Stimulated activated naive CD8-positive, alpha-beta T cell treated with anti-CD3 and anti-CD28 coated beads, Interleukin-15, amount 100 ng/mL, for 72 hours (primary cell): ENCODE measurements around the gene AK1.
A peak's percentile ranks its signal among the peaks of the same experiment; 100 is the strongest.
"Not testable (repeated sequence)": the region's sequence is repeated elsewhere in the genome, so short reads cannot be mapped to it uniquely, and the experiment has no call there.

Source experiments
- ATAC-seq: fragments of 150-1000 bp; cut with Tn5 transposase; 2 replicates; pipeline ENCODE4 v1.10.0; 2021; ENCODE audit warnings: mild to moderate bottlenecking, moderate library complexity
- DNase-seq, 2 donors: peaks; one replicate each; pipeline ENCODE4 v3.0.0; 2021 to 2022
- H3K27ac Mint-ChIP-seq, 2 donors: one replicate each; pipeline ENCODE4 v1.8.0; 2022; ENCODE audit warnings: mild to moderate bottlenecking in 2 of 2, mixed read lengths in 2 of 2, moderate library complexity in 2 of 2
- H3K27me3 Mint-ChIP-seq: one replicate; pipeline ENCODE4 v1.8.0; 2022; ENCODE audit warnings: mixed read lengths
- H3K4me1 Mint-ChIP-seq: one replicate; pipeline ENCODE4 v1.8.0; 2022; ENCODE audit warnings: mild to moderate bottlenecking, mixed read lengths
- H3K4me3 Mint-ChIP-seq, 2 donors: one replicate each; pipeline ENCODE4 v1.8.0; 2022; ENCODE audit warnings: mild to moderate bottlenecking in 2 of 2, mixed read lengths in 2 of 2, moderate library complexity in 1 of 2
- H3K9me3 Mint-ChIP-seq, 2 donors: one replicate each; pipeline ENCODE4 v1.8.0; 2022; ENCODE audit warnings: mixed read lengths in 2 of 2

Gene AK1

DNA sequence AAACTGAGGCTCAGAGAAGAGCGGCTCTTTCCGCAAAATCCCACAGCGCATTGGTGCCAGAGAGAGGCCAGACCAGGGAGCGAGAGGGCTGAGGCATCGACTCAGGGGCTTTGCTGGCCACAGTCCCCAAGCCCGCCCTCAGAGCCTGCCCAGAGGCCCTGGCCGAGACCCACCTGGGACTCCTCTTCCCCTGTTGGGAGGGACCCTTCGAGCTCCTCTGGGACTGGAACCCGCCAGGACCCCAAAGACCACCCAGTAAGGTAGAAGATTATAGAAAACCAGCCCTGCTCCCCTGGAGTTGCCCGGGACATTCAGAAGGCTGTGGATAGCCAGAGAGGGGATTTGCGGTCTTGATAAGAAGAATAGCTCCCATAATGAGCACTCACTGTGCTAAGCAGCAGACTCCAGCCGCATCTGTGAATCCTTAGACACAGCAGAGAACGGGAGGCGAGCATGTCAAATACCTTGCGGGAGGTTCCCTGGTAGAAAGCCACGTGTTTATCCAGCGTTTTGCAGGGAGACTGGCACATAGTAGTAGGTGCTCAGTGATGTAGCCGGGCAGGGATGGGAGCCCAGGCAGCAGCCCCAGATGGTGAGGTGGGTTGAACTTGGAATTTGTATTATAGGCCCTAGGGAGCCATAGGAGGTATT lies 651 bp upstream of the AK1 start:
- H3K9me3 Mint-ChIP-seq, result no peaks in the 10 kb centered on the region
- peak overlapping the region in 1 of 2 donors; percentile 29 for H3K27ac Mint-ChIP-seq
- H3K4me1 Mint-ChIP-seq, result peaks cover 29% of the 10 kb centered on the region
- H3K27me3 Mint-ChIP-seq, result peaks cover 19% of the 10 kb centered on the region
- ATAC-seq (no peak), DNase-seq (no peak)
- H3K4me3 Mint-ChIP-seq, result peak overlapping the region; percentile 49 to 65

DNA sequence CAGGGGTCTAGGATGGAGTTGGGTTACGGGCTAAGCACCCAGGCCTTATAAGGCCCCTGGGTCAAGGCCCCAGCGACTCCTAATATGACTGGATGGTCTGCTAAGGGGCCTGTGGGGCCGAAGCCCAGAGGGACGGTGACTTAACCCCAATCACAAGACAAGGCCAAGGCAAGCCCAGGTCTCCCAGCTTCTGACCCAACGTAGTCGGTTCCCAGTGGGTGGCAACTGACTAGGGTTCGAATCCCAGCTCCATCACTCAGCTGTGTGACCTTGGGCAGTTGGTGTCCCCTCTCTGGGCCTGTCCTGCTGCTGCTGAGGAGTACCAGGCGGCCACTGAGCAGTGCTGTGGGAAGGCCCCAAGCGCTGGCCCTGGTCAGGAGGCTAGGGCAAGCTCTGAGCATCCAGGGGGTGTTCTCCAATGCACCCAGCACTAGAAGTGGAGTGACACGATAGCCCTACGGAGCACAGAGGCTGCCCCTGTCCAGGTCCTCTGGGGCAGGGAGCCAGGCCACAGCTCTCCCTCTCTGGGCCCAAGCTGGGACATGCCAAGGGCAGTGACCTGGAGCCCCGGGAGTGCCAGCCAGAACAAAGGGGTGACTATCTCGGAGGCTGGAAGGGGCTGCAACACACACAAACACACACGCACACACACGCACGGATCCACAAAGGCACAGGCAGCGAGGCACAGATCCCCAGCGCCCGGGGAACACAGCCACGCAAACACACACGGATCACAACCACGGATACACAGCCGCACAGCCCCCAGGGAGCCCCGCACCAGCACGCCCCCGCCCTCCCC lies 512 bp downstream of the AK1 start:
- H3K9me3 Mint-ChIP-seq, result no peaks in the 10 kb centered on the region
- no peak for ATAC-seq
- peaks cover 19% of the 10 kb centered on the region for H3K27me3 Mint-ChIP-seq
- no peak for DNase-seq
- H3K4me1 Mint-ChIP-seq, result peaks cover 18% of the 10 kb centered on the region
- H3K27ac Mint-ChIP-seq, result peak overlapping the region in 1 of 2 donors; percentile 42
- H3K4me3 Mint-ChIP-seq, result peak overlapping the region; percentile 22 to 61

DNA sequence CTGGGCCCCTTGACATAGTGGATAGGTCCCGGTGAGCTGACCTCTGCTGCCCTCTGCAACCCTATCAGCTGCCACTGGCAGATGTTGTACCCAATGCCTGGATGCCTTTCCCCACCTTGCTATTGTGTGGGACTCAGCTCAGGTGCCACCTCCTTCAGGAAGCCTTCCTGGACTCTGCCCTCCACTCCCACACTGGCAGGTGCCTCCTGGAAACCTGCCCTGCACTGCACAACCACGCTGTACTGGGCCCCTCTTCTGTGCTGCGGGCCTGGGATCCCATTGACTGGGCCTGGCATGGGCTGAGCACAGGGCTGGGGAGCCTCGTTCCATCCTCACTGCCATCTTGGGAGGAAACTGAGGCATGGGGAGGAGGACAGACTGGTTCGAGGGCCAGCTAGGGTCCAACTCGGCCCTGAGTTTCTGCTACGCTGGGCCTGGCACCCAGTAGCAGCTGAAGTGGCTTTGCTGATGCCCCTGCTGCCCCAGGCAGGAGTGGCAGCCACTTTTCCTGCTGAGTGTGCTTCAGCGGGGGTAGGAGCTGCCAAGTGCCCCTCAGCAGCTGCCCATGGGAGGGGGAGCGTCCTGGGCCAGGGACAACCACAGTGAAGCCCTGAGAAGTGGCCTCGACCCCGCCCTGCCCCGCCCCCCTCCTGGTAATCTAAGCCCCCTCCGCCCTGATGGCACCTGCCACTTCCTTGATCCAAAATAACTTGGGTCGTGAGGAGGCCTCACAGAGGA lies 1.3 kb downstream of the AK1 start:
- ATAC-seq (peak; percentile 16), DNase-seq (no peak)
- peaks cover 18% of the 10 kb centered on the region for H3K4me1 Mint-ChIP-seq
- H3K27me3 Mint-ChIP-seq, result peaks cover 19% of the 10 kb centered on the region
- H3K27ac Mint-ChIP-seq, result no peak overlapping the region
- H3K4me3 Mint-ChIP-seq, result no peak overlapping the region
- no peaks in the 10 kb centered on the region for H3K9me3 Mint-ChIP-seq

DNA sequence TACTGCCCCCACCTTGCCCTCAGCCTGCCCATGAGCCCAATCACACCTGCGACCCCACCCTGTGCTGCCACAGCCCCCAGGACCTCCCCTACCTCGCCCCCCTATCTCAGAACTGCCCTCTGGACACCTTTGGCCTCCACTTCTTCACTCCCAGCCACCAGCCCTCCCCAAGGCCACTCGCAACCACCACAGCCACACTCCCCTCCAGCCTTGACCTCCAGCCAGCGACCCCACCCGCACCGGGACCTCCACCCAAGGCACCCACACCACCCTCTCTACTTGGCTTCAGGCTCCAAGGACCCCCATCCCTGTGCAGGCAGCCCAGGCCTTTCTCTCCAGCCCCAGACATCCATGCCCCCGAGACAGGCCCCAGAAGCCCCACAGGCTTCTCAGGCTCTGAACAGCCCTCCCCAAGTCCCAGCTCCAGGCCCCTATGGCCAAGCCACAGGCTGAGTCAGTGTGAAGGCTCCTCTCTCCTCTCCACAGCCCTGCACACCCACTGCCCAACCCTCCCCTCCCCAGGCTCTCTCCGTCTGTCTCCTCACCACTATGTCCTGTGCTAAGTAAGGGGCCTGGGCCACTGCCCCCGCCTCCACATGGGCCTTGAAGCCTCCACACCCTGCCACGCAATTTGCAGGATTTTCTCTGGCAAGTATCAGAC lies 2.0 kb downstream of the AK1 start:
- H3K27me3 Mint-ChIP-seq, result peaks cover 19% of the 10 kb centered on the region

DNA sequence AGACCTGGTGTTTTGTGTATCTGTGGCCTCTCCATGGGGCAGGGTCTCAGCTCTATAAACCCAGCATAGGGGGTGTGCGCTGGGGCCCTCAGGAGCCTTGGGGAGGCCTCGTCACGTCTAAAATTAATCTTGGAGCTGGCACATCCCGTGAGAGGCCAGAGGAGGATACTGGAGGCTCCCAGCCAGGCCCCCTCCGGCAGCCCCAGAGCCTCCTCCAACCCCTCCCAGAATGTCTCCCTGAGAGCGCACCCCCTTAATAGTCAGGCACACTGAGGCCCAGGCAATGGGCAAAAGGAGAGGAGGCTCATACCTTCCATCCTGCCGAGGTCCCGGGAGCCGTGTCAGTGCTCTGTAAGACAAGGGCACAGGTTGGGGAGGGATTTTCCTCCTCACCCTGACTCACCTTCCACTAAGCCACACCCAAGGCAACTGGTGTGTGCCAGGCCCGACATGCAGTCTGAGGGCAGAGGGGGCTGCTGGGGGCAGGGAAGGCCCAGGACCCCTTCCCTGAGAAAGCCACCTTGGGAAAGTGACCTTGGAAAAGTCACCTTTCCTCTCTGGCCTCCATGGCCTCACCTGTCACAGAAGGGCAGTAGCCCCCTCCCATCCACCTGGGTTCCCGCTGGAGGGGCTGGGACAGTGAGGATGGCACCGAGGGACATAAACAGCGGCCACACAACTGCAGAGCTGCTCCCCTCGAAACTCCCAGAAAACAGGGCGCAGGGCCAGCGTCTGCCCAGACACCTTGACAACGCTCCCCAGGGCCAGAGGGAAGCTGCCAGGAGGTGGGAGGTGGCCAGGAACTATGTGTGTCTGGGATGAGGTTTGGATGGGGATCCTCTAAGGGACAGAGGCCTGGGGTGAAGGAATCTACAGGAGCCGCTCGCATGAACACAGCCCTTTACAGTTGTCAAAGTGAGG lies 2.9 kb downstream of the AK1 start:
- DNase-seq, result no peak
- Mint-ChIP-seq H3K27me3 (peaks cover 19% of the 10 kb centered on the region), H3K4me1 (peaks cover 18% of the 10 kb centered on the region), H3K4me3 (no peak overlapping the region), H3K9me3 (no peaks in the 10 kb centered on the region), H3K27ac (peak overlapping the region in 1 of 2 donors; percentile 54)
- no peak for ATAC-seq

More for the DNA sequence above, 2.0 kb downstream of the AK1 start:
- H3K9me3 Mint-ChIP-seq, result no peaks in the 10 kb centered on the region
- no peak for DNase-seq
- peak; percentile 17 for ATAC-seq
- H3K27ac Mint-ChIP-seq, result no peak overlapping the region
- H3K4me1 Mint-ChIP-seq, result peaks cover 18% of the 10 kb centered on the region
- no peak overlapping the region for H3K4me3 Mint-ChIP-seq

DNA sequence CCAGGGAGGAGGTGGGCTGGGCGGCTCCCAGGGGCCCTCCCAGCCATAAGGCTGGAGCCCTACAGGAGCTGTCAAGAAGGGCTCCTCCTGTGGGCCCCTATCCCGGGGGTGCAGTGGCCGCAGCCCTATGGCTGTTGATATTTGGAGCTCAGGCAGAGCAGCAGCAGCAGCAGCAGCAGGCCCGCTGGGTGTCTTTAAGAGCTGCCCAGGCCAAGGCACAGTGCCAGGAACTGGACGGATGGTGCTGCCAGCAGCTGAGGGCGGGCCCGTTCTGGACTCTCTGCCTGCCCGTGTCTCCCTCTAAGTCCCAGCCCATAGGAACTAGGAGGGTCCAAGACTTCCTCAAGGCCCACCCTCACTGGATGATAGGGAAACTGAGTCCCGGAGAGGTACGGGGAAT lies 3.6 kb downstream of the AK1 start:
- Mint-ChIP-seq H3K4me1 (peaks cover 18% of the 10 kb centered on the region), H3K27me3 (peaks cover 19% of the 10 kb centered on the region), H3K9me3 (no peaks in the 10 kb centered on the region), H3K27ac (peak overlapping the region in 1 of 2 donors; percentile 54), H3K4me3 (no peak overlapping the region)
- DNase-seq (no peak), ATAC-seq (no peak)

DNA sequence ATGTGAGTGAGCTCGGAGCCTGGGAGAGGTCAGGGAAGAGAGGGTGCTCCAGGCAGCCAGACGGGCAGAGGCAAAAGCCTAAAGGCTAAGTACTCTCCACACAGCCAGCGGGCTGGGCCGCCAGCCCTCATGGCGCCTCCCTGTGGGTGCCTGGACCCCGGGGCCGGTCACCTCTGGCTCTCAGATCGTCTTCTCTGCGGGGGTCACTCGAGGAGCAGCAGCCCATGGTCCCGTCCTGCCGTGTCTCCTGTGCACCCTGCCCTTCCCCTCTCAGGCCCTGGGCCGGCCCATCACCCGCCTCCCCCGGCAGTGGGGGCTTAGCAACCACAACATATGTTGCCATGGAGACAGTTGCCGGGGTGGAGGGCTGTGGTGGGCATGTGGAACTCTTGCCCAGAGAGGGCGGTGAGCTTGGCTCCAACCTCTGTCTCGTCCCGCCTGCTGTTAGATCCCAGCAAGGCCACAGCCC lies 4.2 kb downstream of the AK1 start:
- Mint-ChIP-seq H3K27me3 (peaks cover 16% of the 10 kb centered on the region), H3K4me1 (peaks cover 13% of the 10 kb centered on the region), H3K4me3 (no peak overlapping the region), H3K9me3 (no peaks in the 10 kb centered on the region), H3K27ac (peak overlapping the region in 1 of 2 donors; percentile 75)
- DNase-seq (no peak), ATAC-seq (no peak)

DNA sequence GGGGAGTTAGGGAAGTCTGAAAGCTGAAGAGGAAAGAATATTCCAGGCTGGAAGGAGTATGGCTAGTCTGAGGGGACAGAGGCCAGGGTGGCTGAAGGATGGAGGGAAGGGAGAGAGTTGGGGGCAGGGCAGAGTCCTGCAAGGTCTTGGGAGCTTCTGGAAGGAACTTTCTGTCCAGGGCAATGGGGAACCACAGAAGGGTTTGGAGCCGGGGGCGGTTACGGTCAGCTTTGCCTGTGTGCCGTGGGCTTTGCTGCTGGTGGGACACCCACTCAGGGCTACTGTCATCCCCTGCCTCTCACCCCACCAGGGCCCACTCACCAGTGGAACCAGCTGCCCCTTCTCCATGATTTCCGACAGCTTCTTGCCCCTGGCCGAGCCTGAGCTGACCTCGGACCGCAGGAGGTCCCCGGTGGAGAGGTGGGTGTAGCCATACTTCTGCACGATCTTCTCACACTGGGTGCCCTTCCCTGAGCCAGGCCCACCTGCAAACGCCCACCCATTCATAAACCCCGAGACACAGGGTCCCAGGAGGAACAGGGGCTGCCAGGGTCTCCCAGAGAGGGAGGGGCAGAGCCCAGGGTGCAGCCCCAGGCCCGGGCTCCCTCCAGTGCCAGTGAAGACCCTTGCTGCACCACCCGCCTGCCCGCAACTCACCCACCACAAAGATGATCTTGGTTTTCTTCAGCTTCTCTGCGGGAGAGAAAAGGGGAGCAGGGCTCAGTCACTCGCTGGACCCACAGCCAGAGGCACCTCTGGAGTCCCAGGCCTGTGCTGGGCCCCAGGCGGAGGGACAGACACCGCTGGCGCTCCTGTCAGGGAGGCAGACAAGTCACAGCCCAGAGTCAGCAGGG lies 4.9 kb downstream of the AK1 start:
- Mint-ChIP-seq H3K9me3 (no peaks in the 10 kb centered on the region), H3K27ac (peak overlapping the region in 1 of 2 donors; percentile 75), H3K27me3 (peaks cover 10% of the 10 kb centered on the region), H3K4me1 (peaks cover 7% of the 10 kb centered on the region), H3K4me3 (no peak overlapping the region)
- ATAC-seq (no peak), DNase-seq (no peak)

DNA sequence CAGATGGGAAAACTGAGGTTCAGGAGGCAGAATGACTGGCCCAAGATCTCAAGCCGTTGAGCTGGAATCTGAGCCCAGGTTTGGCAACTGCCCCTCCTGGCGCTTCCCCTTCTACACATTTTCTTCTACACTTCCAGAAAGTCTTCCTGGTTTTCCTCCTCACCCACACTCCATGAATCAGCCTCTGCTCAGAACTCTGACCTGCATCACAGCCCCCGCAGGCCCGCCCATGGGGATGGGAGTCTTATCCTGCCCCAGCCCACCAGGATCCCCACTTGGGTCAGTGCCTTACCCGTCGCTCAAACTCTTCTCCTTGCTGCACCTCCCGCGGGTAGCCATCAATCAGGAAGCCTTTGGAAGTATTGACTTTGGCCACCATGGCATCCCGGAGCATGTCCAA lies 5.9 kb downstream of the AK1 start:
- H3K27ac Mint-ChIP-seq, result no peak overlapping the region
- H3K4me3 Mint-ChIP-seq, result no peak overlapping the region
- no peaks in the 10 kb centered on the region for H3K4me1 Mint-ChIP-seq
- ATAC-seq, result no peak
- no peaks in the 10 kb centered on the region for H3K27me3 Mint-ChIP-seq
- no peaks in the 10 kb centered on the region for H3K9me3 Mint-ChIP-seq
- no peak for DNase-seq

DNA sequence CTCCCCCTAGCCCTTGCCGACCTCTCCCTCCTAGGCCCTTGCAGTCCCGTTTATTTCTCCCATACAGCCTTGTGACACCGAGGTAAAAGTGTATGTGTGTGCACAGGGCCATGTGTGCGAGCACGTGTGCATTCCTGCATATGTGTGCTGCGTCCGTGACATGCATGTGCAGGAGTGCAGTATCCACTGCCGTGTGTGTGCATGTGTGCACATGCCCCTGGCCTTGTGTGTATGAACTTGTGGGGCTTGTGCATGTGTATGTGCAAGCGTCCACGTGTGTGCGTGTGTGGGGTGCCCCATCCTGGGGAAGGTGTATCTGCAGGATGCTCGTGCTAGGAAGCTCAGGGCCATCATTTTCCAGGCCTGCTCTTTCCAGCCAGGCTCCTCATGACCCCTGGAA lies 6.6 kb downstream of the AK1 start:
- ATAC-seq (no peak), DNase-seq (no peak)
- Mint-ChIP-seq H3K27me3 (no peaks in the 10 kb centered on the region), H3K4me3 (no peak overlapping the region), H3K27ac (peak overlapping the region in 1 of 2 donors; percentile 87), H3K4me1 (peaks cover 2% of the 10 kb centered on the region), H3K9me3 (no peaks in the 10 kb centered on the region)

DNA sequence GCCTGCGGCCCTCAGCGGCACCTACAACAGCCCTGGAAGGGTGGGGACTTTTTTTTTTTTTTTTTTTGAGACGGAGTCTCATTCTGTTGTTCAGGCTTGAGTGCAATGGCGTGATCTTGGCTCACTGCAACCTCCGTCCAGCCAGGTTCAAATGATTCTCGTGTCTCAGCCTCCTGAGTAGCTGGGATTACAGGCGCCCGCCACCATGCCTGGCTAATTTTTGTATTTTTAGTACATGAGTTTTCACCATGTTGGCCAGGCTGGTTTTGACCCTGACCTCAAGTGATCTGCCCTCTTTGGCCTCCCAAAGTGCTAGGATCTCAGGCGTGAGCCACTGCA lies 7.4 kb downstream of the AK1 start:
- not testable (repeated sequence) for H3K27ac Mint-ChIP-seq

DNA sequence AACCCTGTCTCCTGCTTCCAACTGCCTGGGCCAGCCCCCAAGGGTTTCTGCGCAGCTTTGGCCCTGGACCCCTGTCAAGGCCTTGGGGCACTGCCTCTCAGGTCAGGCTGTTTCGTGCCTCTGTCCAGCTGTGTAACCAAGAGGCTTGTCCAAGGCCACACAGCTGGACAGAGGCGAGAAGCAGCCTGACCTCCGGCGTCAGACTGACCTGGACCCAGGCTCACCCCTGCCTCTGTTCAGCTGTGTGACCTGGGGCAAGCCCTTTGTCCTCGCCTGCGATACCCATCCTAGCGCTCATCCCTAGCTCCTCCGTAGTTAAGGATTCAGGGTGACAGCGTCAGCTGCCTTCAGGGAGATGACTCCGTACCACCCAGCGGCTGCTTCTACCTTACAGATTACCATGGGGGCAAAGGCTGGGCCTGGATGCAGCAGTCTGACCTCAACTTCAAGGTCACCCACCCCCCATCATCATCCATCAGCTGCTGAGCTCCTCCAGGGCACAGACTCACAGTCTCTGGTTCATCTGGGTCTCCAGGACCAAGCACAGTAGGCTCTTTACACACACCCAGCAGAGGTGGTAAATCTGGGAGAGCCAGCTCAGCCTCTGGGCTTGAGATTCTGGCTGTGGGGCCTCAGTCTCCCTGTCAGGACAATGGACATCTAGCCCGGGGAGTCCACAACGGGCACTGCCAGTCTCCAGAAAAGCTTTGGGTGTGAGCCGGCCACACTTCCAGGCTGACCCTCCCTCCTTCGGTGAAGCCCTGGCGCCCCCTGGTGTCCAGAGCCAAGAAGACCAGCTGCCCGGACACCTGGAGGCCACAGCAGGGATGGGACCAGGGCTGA lies 7.9 kb downstream of the AK1 start:
- Mint-ChIP-seq H3K4me1 (peaks cover 14% of the 10 kb centered on the region), H3K27me3 (no peaks in the 10 kb centered on the region), H3K27ac (no peak overlapping the region), H3K9me3 (no peaks in the 10 kb centered on the region), H3K4me3 (no peak overlapping the region)
- peak; percentile 82 for ATAC-seq
- DNase-seq, result peak; percentile 83 to 84

More for the DNA sequence above, 7.4 kb downstream of the AK1 start:
- not testable (repeated sequence) for DNase-seq, ATAC-seq, H3K4me1 Mint-ChIP-seq, H3K27me3 Mint-ChIP-seq, H3K4me3 Mint-ChIP-seq, H3K9me3 Mint-ChIP-seq

DNA sequence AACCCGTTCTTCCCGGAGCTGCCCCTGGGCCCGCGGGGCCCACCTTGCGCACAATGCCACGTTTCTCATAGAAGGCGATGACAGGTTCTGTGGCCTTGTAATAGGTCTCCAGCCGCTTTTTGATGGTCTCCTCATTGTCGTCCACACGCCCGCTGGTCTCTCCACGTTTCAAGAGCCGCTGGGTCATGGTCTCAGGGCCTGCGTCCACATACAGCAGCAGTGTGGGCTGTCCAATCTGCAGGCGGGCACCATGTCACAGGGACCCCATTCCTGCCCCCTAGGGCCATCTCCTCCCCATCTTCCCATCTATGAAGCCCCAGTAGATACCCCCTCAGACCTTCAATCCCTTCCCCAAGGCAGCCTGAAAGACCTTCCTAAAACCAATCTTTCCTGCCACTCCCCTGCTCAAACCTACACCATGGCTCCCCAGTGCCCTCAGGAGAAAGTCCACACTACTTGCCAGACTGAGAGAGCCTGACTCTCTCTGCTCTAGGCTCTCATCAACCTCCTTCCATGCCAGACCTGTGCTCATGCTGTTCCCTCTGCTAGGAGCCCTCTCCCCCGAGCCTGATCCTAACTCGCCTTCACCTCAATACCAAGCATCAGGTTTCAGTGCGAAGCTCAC lies 9.1 kb downstream of the AK1 start:
- no peak for ATAC-seq
- H3K9me3 Mint-ChIP-seq, result no peaks in the 10 kb centered on the region
- peaks cover 14% of the 10 kb centered on the region for H3K4me1 Mint-ChIP-seq
- DNase-seq, result no peak
- H3K27ac Mint-ChIP-seq, result no peak overlapping the region
- no peak overlapping the region for H3K4me3 Mint-ChIP-seq
- no peaks in the 10 kb centered on the region for H3K27me3 Mint-ChIP-seq
